H1 (cell line): ENCODE data around the gene DLG1. TPM values are rescaled to one million over a fixed set of nuclear protein-coding genes. Genes with fewer than 3 reads are reported as not detected.

Experiments used
- CTCF ChIA-PET: fragments of 300-600 bp; sonication (Branson Sonifier 250); formaldehyde crosslinking; loops from one replicate; lab custom pipeline; 2021; ENCODE audit not compliant: partially characterized antibody; lab: Charles Lee
- POLR2A ChIA-PET: fragments of 300-600 bp; sonication (Branson Sonifier 250); formaldehyde crosslinking; loops from one replicate; lab custom pipeline; 2021; ENCODE audit warnings: inconsistent platforms; ENCODE audit not compliant: partially characterized antibody; lab: Charles Lee
- DNase-seq, 2 experiments: peaks; one replicate each; pipeline versions ENCODE4 v3.0.0 to v3.0.0-alpha.2; 2010 to 2022; ENCODE audit warnings: low spot score in 2 of 2, low read depth in 1 of 2, mixed read lengths in 1 of 2
- FAIRE-seq: peaks from 2 replicates; lab custom pipeline; 2011; peaks lifted over from hg19 to GRCh38; lab: Jason Lieb, UNC
- H2AFZ ChIP-seq: 2 replicates; pipeline ENCODE4 v1.8.1; 2012; ENCODE audit warnings: low read length, inconsistent platforms
- H2AK5ac ChIP-seq: 2 replicates; pipeline ENCODE4 v1.6.1; 2013; ENCODE audit warnings: low read depth, low read length
- H2BK120ac ChIP-seq: replicated peaks from 2 replicates; pipeline ENCODE3; 2013; ENCODE audit warnings: low read depth, low read length, inconsistent platforms
- H2BK12ac ChIP-seq: 2 replicates; pipeline ENCODE4 v1.6.1; 2013; ENCODE audit warnings: low read depth, low read length
- H2BK15ac ChIP-seq: 2 replicates; pipeline ENCODE4 v1.6.1; 2013; ENCODE audit warnings: low read length
- H2BK20ac ChIP-seq: 2 replicates; pipeline ENCODE4 v1.6.1; 2013; ENCODE audit warnings: low read length
- H2BK5ac ChIP-seq: 2 replicates; pipeline ENCODE4 v1.6.1; 2013; ENCODE audit warnings: low read depth, low read length
- H3K14ac ChIP-seq: 2 replicates; pipeline ENCODE4 v1.6.1; 2013; ENCODE audit warnings: inconsistent platforms; ENCODE audit not compliant: insufficient read length
- H3K18ac ChIP-seq: 2 replicates; pipeline ENCODE4 v1.6.1; 2013; ENCODE audit warnings: low read length; ENCODE audit errors: extremely low read depth
- H3K23ac ChIP-seq: 2 replicates; pipeline ENCODE4 v1.6.1; 2013; ENCODE audit warnings: inconsistent platforms; ENCODE audit not compliant: insufficient read length
- H3K23me2 ChIP-seq: 2 replicates; pipeline ENCODE4 v1.6.1; 2013; ENCODE audit warnings: low read depth, low read length
- H3K27ac ChIP-seq: 2 replicates; pipeline ENCODE4 v1.6.1; 2011; ENCODE audit warnings: low read depth, low read length, inconsistent platforms
- H3K27me3 ChIP-seq, 4 experiments: replicated peaks in 1 of 4; 1 replicate in 1 of 4; 2 replicates in 3 of 4; pipeline versions ENCODE4 v1.6.1 to v1.8.1; 2011 to 2013; ENCODE audit warnings: low read length in 3 of 4, mild to moderate bottlenecking in 3 of 4, inconsistent platforms in 2 of 4, mixed read lengths in 2 of 4, moderate library complexity in 1 of 4; ENCODE audit not compliant: control insufficient read depth in 3 of 4, insufficient read depth in 3 of 4; ENCODE audit errors: extremely low read depth in 1 of 4
- H3K36me3 ChIP-seq, 4 experiments: 2 replicates each; pipeline versions ENCODE4 v1.6.1 to v1.8.1; 2011 to 2013; ENCODE audit warnings: mild to moderate bottlenecking in 4 of 4, low read length in 3 of 4, moderate library complexity in 2 of 4, control low read depth in 1 of 4, inconsistent platforms in 1 of 4; ENCODE audit not compliant: insufficient read depth in 4 of 4, control insufficient read depth in 2 of 4
- H3K4ac ChIP-seq: replicated peaks from 2 replicates; pipeline ENCODE3; 2013; ENCODE audit warnings: low read length, low read depth, mixed read lengths, inconsistent platforms; ENCODE audit not compliant: insufficient read length
- H3K4me1 ChIP-seq, 4 experiments: replicated peaks in 1 of 4; 1 replicate in 1 of 4; 2 replicates in 3 of 4; pipeline versions ENCODE4 v1.6.1 to v1.8.1; 2011 to 2013; ENCODE audit warnings: low read length in 3 of 4, inconsistent platforms in 2 of 4, mixed read lengths in 1 of 4; ENCODE audit not compliant: insufficient read depth in 4 of 4, control insufficient read depth in 3 of 4
- H3K4me2 ChIP-seq, 2 experiments: 2 replicates each; pipeline versions ENCODE4 v1.6.1 to v1.8.1; 2011 to 2013; ENCODE audit warnings: low read depth in 2 of 2, low read length in 2 of 2, control low read depth in 1 of 2, inconsistent platforms in 1 of 2, mild to moderate bottlenecking in 1 of 2; ENCODE audit not compliant: insufficient read depth in 1 of 2
- H3K4me3 ChIP-seq, 4 experiments: fragments of 200-600, 300-600 bp in 1 of 4; sonication (generic), shearing (Covaris generic), sonication (Bioruptor Twin) in 1 of 4; 2 replicates each; pipeline versions ENCODE4 v1.5.1 to v1.8.1; 2011 to 2016; ENCODE audit warnings: low read length in 4 of 4, low read depth in 3 of 4, control low read depth in 2 of 4, inconsistent platforms in 2 of 4, mild to moderate bottlenecking in 2 of 4, mixed read lengths in 1 of 4, moderate library complexity in 1 of 4; ENCODE audit not compliant: insufficient read depth in 2 of 4; ENCODE audit errors: extremely low read depth in 1 of 4
- H3K56ac ChIP-seq: replicated peaks from 2 replicates; pipeline ENCODE3; 2013; ENCODE audit warnings: low read depth, mild to moderate bottlenecking, mixed read lengths, low read length, inconsistent platforms; ENCODE audit not compliant: insufficient read length
- H3K79me1 ChIP-seq: 2 replicates; pipeline ENCODE4 v1.6.1; 2013; ENCODE audit warnings: low read depth, low read length, control low read depth
- H3K79me2 ChIP-seq, 2 experiments: 2 replicates each; pipeline versions ENCODE4 v1.6.1 to v1.8.1; 2012 to 2013; ENCODE audit warnings: low read length in 2 of 2, mild to moderate bottlenecking in 2 of 2, inconsistent platforms in 1 of 2; ENCODE audit not compliant: insufficient read depth in 2 of 2, control insufficient read depth in 1 of 2
- H3K9ac ChIP-seq, 4 experiments: replicated peaks in 1 of 4; 1 replicate in 1 of 4; 2 replicates in 3 of 4; pipeline versions ENCODE4 v1.6.1 to v1.8.1; 2011 to 2013; ENCODE audit warnings: low read depth in 3 of 4, low read length in 3 of 4, control low read depth in 2 of 4, mild to moderate bottlenecking in 2 of 4, moderate library complexity in 2 of 4, inconsistent platforms in 1 of 4; ENCODE audit errors: extremely low read depth in 1 of 4
- H3K9me3 ChIP-seq, 2 experiments: 2 replicates each; pipeline versions ENCODE4 v1.6.1 to v1.8.1; 2012 to 2013; ENCODE audit warnings: mild to moderate bottlenecking in 2 of 2, moderate library complexity in 2 of 2, control low read depth in 1 of 2, inconsistent platforms in 1 of 2, low read depth in 1 of 2, low read length in 1 of 2, mixed read lengths in 1 of 2; ENCODE audit not compliant: insufficient read depth in 2 of 2
- H4K20me1 ChIP-seq, 2 experiments: replicated peaks in 1 of 2; 2 replicates each; pipeline versions ENCODE3 to v1.8.1; 2011 to 2013; ENCODE audit warnings: inconsistent platforms in 2 of 2, low read length in 2 of 2, mild to moderate bottlenecking in 1 of 2; ENCODE audit not compliant: insufficient read depth in 2 of 2, control insufficient read depth in 1 of 2
- H4K5ac ChIP-seq: 2 replicates; pipeline ENCODE4 v1.6.1; 2013; ENCODE audit warnings: low read length, low read depth, mixed read lengths, inconsistent platforms; ENCODE audit not compliant: insufficient read length
- H4K8ac ChIP-seq: 2 replicates; pipeline ENCODE4 v1.8.0; 2013; ENCODE audit warnings: mild to moderate bottlenecking, moderate library complexity, low read length, inconsistent platforms; ENCODE audit not compliant: insufficient read depth; ENCODE audit errors: extremely low read depth
- H4K91ac ChIP-seq: replicated peaks from 2 replicates; pipeline ENCODE3; 2013; ENCODE audit warnings: low read length, mixed read lengths, inconsistent platforms; ENCODE audit not compliant: insufficient read length
- BACH1 ChIP-seq: IDR thresholded peaks from 2 replicates; pipeline ENCODE4 v1.6.1; 2012; ENCODE audit warnings: low read length, improper control_type of control experiment
- BRCA1 ChIP-seq: IDR thresholded peaks from 2 replicates; pipeline ENCODE4 v1.6.1; 2012; ENCODE audit warnings: low read depth, low read length, improper control_type of control experiment
- CBX8 ChIP-seq: fragments of 300-800, 300-1000 bp; sonication (generic); IDR thresholded peaks from 2 replicates; pipeline ENCODE4 v1.7.1; 2016; ENCODE audit warnings: low read depth, low read length, borderline replicate concordance
- CREB1 ChIP-seq: IDR thresholded peaks from 2 replicates; pipeline ENCODE4 v1.6.1; 2012; ENCODE audit warnings: inconsistent platforms
- EZH2 ChIP-seq: fragments of 200-600 bp; sonication (generic); IDR thresholded peaks from 2 replicates; pipeline ENCODE4 v1.7.1; 2012; ENCODE audit warnings: low read depth, mild to moderate bottlenecking, moderate library complexity, low read length, inconsistent platforms; ENCODE audit not compliant: severe bottlenecking
- FOSL1 ChIP-seq: IDR thresholded peaks from 2 replicates; pipeline ENCODE4 v1.6.1; 2011; ENCODE audit warnings: mild to moderate bottlenecking, low read depth, low read length, moderate library complexity; ENCODE audit not compliant: insufficient read depth
- SP2 ChIP-seq: IDR thresholded peaks from 2 replicates; pipeline ENCODE4 v1.6.1; 2012; ENCODE audit warnings: mild to moderate bottlenecking, low read length, inconsistent platforms
- SP4 ChIP-seq: IDR thresholded peaks from 2 replicates; pipeline ENCODE4 v1.6.1; 2012; ENCODE audit warnings: low read length, inconsistent platforms
- TCF12 ChIP-seq: IDR thresholded peaks from 2 replicates; pipeline ENCODE4 v1.6.1; 2011; ENCODE audit warnings: low read depth, mild to moderate bottlenecking, low read length
- TEAD4 ChIP-seq: IDR thresholded peaks from 2 replicates; pipeline ENCODE4 v1.6.1; 2012; ENCODE audit warnings: low read depth, low read length, inconsistent platforms, mixed read lengths
- ZNF274 ChIP-seq: IDR thresholded peaks from 2 replicates; pipeline ENCODE4 v1.7.0; 2012; ENCODE audit warnings: low read length, borderline replicate concordance; ENCODE audit errors: extremely low read depth
- WGBS, 2 experiments: shearing (Covaris generic) in 1 of 2; methylation state at CpG; one replicate each; pipeline versions ENCODE4 v1.1.6 to v1.1.7; 2013 to 2015; ENCODE audit warnings: low lambda C conversion rate in 2 of 2, mixed read lengths in 2 of 2, inconsistent platforms in 1 of 2, low coverage in 1 of 2, missing lambda C conversion rate in 1 of 2; ENCODE audit not compliant: insufficient replicate concordance in 2 of 2, insufficient coverage in 1 of 2, insufficient read length in 1 of 2; ENCODE audit errors: extremely low coverage in 1 of 2, missing lambda C conversion rate in 1 of 2; 5-methylcytosine and 5-hydroxymethylcytosine counted together
- polyA plus RNA-seq, 7 experiments: library from polyadenylated mRNA; depleted of rRNA in 3 of 7; stranded (reverse) in 5 of 7; unstranded in 2 of 7; fragments of >200 nt in 5 of 7; fragments of 200-250 nt in 2 of 7; gene quantifications; 1 replicate in 5 of 7; 2 replicates in 1 of 7; 4 replicates in 1 of 7; pipeline versions ENCODE4 v1.2.1 to v1.2.3, GENCODE V29; 2011 to 2013; ENCODE audit warnings: missing spikeins in 2 of 7, mixed read lengths in 2 of 7
- total RNA-seq: library from RNA; stranded (reverse); fragmentation: NEBNext Ultra II Directional; extraction: Animal tissue kit (Norgen Biotek cat#: 25700); gene quantifications from 2 replicates; pipeline ENCODE4 v1.2.1, GENCODE V29; 2021
- TF ChIP-seq, protein P1 (sequence below): IDR thresholded peaks from 2 replicates; pipeline ENCODE4 v1.6.1; 2012; ENCODE audit warnings: inconsistent platforms
- TF ChIP-seq, protein P2 (sequence below), 3 experiments: IDR thresholded peaks; 1 replicate in 2 of 3; 2 replicates in 1 of 3; pipeline versions ENCODE4 v1.5.1 to v1.6.1; 2011; ENCODE audit warnings: low read length in 3 of 3, mild to moderate bottlenecking in 3 of 3, inconsistent platforms in 2 of 3, low read depth in 1 of 3, moderate library complexity in 1 of 3; ENCODE audit not compliant: insufficient read depth in 1 of 3; ENCODE audit errors: control extremely low read depth in 1 of 3

DLG1 gene
- total and polyA plus RNA-seq, 2 of the 8 experiments (the other 6 are each of a cell fraction or from before 2014, with no cell fraction given), result 13.4 to 78.8 TPM

DNA sequence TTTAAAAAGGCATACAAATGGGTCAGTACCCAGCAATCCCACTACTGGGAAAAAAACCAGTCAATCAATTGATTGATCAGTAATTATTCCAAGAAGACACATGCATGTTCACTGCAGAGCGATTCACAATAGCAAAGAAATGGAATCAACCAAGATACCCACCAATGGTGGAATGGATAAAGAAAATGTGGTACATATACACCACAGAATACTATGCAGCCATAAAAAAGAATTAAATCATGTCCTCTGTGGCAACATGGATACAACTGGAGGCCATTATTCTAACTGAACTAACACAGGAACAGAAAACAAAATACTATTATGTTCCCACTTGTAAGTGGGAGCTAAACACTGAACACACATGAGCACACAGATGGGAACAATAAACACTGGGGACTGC lies 103.1 kb downstream of the DLG1 start:
- Histone ChIP-seq H2BK120ac (no peak overlapping the region), H4K20me1 (peaks cover 0 to 2% of the 10 kb centered on the region in 2 experiments), H2BK12ac (no peak overlapping the region), H3K79me1 (no peaks in the 10 kb centered on the region), H3K27me3 (no peaks in the 10 kb centered on the region), H3K4ac (no peak overlapping the region), H3K9me3 (no peaks in the 10 kb centered on the region), H3K23me2 (no peaks in the 10 kb centered on the region), H3K27ac (no peak overlapping the region), H3K4me3 (no peak overlapping the region), H3K9ac (no peak overlapping the region), H3K14ac (no peak overlapping the region), H3K36me3 (no peaks in the 10 kb centered on the region; a peak in 2 of 8 replicates), H2AFZ (no peak overlapping the region), H2BK5ac (no peak overlapping the region), H3K79me2 (peaks cover 0 to 67% of the 10 kb centered on the region in 2 experiments; a peak in 3 of 4 replicates), H2BK20ac (no peak overlapping the region), H3K4me1 (no peaks in the 10 kb centered on the region)
- ChIA-PET POLR2A (no interaction called here), CTCF (interaction anchor here (1.0 kb wide), 1 partner anchor 8 kb away, joined by 4 read pairs; no protein-coding TSS in a partner anchor)
- WGBS, 2 experiments, result 81% methylated on average over 1 of the region's 1 CpG; no CpG with 5 or more reads in 1 of the 2 experiments
- TF ChIP-seq ZNF274, result no peak
- TF ChIP-seq FOSL1, result no peak
- TF ChIP-seq TEAD4, result no peak
- no peak for TF ChIP-seq EZH2
- no peak for TF ChIP-seq BACH1
- no peak for TF ChIP-seq SP4
- TF ChIP-seq TCF12, result no peak
- TF ChIP-seq, protein P1, sequence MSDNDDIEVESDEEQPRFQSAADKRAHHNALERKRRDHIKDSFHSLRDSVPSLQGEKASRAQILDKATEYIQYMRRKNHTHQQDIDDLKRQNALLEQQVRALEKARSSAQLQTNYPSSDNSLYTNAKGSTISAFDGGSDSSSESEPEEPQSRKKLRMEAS, result no peak
- no peak for TF ChIP-seq SP2
- no peak for TF ChIP-seq CREB1
- no peak for TF ChIP-seq CBX8
- TF ChIP-seq BRCA1, result no peak
- TF ChIP-seq, protein P2, sequence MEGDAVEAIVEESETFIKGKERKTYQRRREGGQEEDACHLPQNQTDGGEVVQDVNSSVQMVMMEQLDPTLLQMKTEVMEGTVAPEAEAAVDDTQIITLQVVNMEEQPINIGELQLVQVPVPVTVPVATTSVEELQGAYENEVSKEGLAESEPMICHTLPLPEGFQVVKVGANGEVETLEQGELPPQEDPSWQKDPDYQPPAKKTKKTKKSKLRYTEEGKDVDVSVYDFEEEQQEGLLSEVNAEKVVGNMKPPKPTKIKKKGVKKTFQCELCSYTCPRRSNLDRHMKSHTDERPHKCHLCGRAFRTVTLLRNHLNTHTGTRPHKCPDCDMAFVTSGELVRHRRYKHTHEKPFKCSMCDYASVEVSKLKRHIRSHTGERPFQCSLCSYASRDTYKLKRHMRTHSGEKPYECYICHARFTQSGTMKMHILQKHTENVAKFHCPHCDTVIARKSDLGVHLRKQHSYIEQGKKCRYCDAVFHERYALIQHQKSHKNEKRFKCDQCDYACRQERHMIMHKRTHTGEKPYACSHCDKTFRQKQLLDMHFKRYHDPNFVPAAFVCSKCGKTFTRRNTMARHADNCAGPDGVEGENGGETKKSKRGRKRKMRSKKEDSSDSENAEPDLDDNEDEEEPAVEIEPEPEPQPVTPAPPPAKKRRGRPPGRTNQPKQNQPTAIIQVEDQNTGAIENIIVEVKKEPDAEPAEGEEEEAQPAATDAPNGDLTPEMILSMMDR (IDR thresholded peaks at IDR 0.05; ENCODE audit: control extremely low read depth in 1 of 3, insufficient read depth in 1 of 3, low read depth in 1 of 3, low read length in 3 of 3), result no peak
- TF ChIP-seq, all 59 proteins: peak for 0
- H4K5ac ChIP-seq, result no peak overlapping the region
- no peak overlapping the region for H3K18ac ChIP-seq
- FAIRE-seq (no peak), DNase-seq (no peak)
- H3K4me2 ChIP-seq, result no peak overlapping the region
- H4K8ac ChIP-seq, result no peak overlapping the region
- no peak overlapping the region for H2BK15ac ChIP-seq
- H2AK5ac ChIP-seq, result no peak overlapping the region
- H4K91ac ChIP-seq, result no peak overlapping the region
- no peak overlapping the region for H3K56ac ChIP-seq
- no peak overlapping the region for H3K23ac ChIP-seq
